Measurements from ENCODE around the gene PRSS53.
A peak's percentile ranks its signal among the peaks of the same experiment; 100 is the strongest.

Gene PRSS53

GRCh38 chr16:31117384-31118222, 28.9 kb upstream of the PRSS53 start, which contains the start of gene KAT8:
Gene KAT8 (plus strand): TSS chr16:31117664. CDS start chr16:31117682, 18 bp downstream.
- TF ChIP-seq CTCF (IDR thresholded peaks at IDR 0.05; ENCODE audit: low read length, missing control alignments), result no peak
- H3K4me3 ChIP-seq (replicated peaks; ENCODE audit: low read depth, low read length), result peak within 1 kb of the TSS; percentile 69
- DNase-seq (ENCODE audit: low read depth), result peak; percentile 99

- no peak overlapping the region for H3K4me3 ChIP-seq (replicated peaks; ENCODE audit: low read depth, low read length)
- TF ChIP-seq CTCF (IDR thresholded peaks at IDR 0.05; ENCODE audit: low read length, missing control alignments), result no peak
- DNase-seq (ENCODE audit: low read depth), result no peak
Observed at GRCh38 chr16:31114468-31114867, 25.7 kb upstream of the PRSS53 start.

GRCh38 chr16:31113121-31114120, 24.7 kb upstream of the PRSS53 start:
- DNase-seq (ENCODE audit: low read depth), result no peak
- TF ChIP-seq CTCF (IDR thresholded peaks at IDR 0.05; ENCODE audit: low read length, missing control alignments), result no peak
- no peak overlapping the region for H3K4me3 ChIP-seq (replicated peaks; ENCODE audit: low read depth, low read length)

- H3K4me3 ChIP-seq (replicated peaks; ENCODE audit: low read depth, low read length), result no peak overlapping the region
- TF ChIP-seq CTCF (IDR thresholded peaks at IDR 0.05; ENCODE audit: low read length, missing control alignments), result no peak
Observed at GRCh38 chr16:31112711-31113110, 24.0 kb upstream of the PRSS53 start.

GRCh38 chr16:31111881-31112466, 23.2 kb upstream of the PRSS53 start:
- H3K4me3 ChIP-seq (replicated peaks; ENCODE audit: low read depth, low read length), result no peak overlapping the region
- DNase-seq (ENCODE audit: low read depth), result no peak
- no peak for TF ChIP-seq CTCF (IDR thresholded peaks at IDR 0.05; ENCODE audit: low read length, missing control alignments)

More at GRCh38 chr16:31112711-31113110, 24.0 kb upstream of the PRSS53 start:
- DNase-seq (ENCODE audit: low read depth), result no peak

All from fibroblast of pulmonary artery (primary cell).